GM18870 (cell line): ENCODE data around the gene CT47B1.
"Not testable (repeated sequence)": the region's sequence is repeated elsewhere in the genome, so short reads cannot be mapped to it uniquely, and the experiment has no call there.

ENCODE experiments used
- ATAC-seq: cut with Tn5 transposase; IDR thresholded peaks from one replicate; pipeline ENCODE4 v1.9.1; 2021; ENCODE audit warnings: moderate library complexity; ENCODE audit not compliant: unreplicated experiment

The CT47B1 gene

GRCh38 chrX:120875766-120876165, at the start of gene CT47B1:
Gene CT47B1, minus strand, starts transcription at chrX:120875866. Its CDS starts 196 bp downstream, at chrX:120875670.
- not testable (repeated sequence) for ATAC-seq

DNA sequence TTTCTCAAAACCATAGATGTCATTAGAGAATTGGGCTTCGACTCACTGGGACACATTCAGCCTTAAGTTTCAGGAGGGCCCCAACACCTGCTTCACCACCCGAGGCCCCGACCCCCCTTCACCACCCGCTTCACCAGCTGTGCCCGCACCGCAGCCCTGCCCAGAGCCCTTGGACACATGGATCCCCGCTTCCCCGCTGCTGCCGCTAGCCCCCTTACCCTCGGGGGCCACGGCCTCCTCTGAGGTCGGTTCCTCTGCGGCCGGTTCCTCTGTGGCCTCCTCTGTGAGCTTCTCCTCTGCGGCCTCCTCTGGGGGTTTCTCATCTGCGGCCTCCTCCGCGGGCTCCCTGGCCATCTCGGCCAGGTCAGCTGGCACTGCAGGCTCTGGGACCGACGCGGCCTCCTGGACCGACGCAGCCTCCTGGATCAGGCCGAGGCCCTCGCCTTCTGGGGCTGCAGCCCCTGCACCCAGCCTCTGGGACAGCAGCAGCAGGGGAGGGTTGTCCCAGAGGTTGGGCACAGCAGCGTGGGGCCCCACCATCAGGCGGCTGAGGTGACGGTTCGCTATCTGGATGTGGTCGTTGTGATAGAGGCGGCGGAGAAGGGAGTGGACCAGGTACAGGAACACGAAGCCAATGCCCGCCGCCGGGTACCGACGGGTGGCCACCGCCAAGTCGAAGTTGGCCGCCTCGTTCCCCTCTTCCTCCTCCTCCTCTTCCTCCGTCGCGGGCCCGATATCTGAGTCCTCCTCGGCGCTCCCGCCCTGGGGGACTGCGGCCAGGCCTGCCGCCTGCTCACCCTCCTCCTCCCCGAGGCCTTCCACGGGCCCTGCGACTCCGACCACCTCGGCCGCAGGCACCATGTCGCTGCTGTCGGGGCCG, 748 bp downstream of the CT47B1 start:
- no peak for ATAC-seq

GRCh38 chrX:120857240-120857639, 18.4 kb downstream of the CT47B1 start:
- ATAC-seq = no peak

DNA sequence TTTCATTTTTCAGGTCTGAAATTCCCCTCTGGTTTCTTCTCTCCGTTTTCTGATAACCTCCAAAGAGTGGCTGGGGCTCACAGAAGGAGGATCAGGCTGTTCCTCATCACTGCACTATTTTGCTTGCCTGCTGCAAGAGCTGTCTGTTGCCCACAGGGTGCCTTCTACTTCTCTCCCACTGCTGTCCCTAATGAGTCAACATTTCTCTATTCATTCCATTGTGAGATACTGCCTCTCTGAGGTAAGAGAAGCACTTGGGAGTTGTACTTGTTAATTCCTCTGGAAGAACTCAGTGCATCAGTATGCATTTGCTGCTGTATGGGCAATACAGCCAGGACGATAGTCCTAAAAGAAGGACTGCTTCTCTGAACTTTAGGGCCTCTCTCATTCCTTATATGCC, 34.8 kb downstream of the CT47B1 start:
- no peak for ATAC-seq

DNA sequence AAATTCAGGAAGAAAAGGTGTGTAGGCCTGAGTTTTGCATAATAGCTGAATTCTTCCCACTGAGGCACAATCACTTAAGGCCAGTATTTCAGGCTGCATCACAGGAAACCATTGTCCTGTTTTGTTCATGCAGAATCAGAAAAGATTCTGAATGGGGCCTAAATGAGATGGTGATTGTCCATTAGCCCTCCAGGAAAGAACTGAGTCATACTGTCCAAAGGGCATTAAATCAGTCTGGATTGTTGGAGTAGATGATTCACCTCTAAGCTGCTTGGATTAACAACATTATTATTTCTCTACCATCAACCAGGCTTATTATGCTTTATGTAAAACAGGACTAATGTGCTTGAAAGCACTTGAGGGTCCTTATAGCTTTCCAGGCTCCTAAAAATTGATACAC, 36.2 kb downstream of the CT47B1 start:
- no peak for ATAC-seq

GRCh38 chrX:120827213-120827612, 48.5 kb downstream of the CT47B1 start:
- not testable (repeated sequence) for ATAC-seq

DNA sequence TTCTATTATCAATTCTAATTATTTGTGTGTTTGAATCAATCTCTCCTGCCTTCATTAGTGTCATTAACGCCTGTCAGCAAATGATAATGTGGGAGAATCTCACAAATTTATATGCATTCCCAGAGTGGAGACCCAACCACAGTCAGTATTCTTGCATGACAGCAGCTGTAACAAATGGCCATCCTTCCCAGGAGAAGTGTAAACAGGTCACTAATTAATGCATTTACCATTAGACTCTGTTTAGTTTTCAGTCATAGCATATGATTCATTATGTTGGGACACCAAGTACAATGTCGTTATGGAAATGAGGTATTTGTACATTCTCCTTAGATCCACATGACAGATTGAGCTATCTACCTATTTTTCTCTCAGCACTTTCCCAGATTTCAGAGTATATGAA, 50.5 kb downstream of the CT47B1 start:
- ATAC-seq = no peak

- ATAC-seq = no peak
Measured at GRCh38 chrX:120824021-120824420, 51.6 kb downstream of the CT47B1 start.

GRCh38 chrX:120823556-120823955, 52.1 kb downstream of the CT47B1 start:
- no peak for ATAC-seq
